Calu3 (cell line): Measurements from ENCODE around the gene PSME3IP1. TPM values are rescaled to one million over a fixed set of nuclear protein-coding genes. Genes with fewer than 3 reads are reported as not detected.

ENCODE experiments used
- BruUV-seq: library from RNA; stranded (reverse); fragments of 400-500 nt; replicated peaks from 2 replicates; lab custom pipeline; 2021; lab: Mats Ljungman, UMichigan
- CTCF ChIA-PET: fragments of 300-600 bp; sonication (Branson Sonifier 250); formaldehyde crosslinking; loops from one replicate; lab custom pipeline; 2022; ENCODE audit warnings: antibody characterized with exemption; lab: Charles Lee
- DNase-seq: peaks from one replicate; pipeline ENCODE4 v3.0.0; 2022
- H3K27ac Mint-ChIP-seq: one replicate; pipeline ENCODE4 v1.8.0; 2022; ENCODE audit warnings: mixed read lengths; ENCODE audit not compliant: unreplicated experiment
- H3K27me3 Mint-ChIP-seq: one replicate; pipeline ENCODE4 v1.8.0; 2022; ENCODE audit warnings: mixed read lengths; ENCODE audit not compliant: unreplicated experiment
- H3K36me3 Mint-ChIP-seq: one replicate; pipeline ENCODE4 v1.8.0; 2022; ENCODE audit warnings: mild to moderate bottlenecking, moderate library complexity, mixed read lengths; ENCODE audit not compliant: insufficient read depth, unreplicated experiment
- H3K4me1 Mint-ChIP-seq: one replicate; pipeline ENCODE4 v1.8.0; 2022; ENCODE audit warnings: mild to moderate bottlenecking, low read depth, mixed read lengths; ENCODE audit not compliant: unreplicated experiment
- H3K4me3 Mint-ChIP-seq: one replicate; pipeline ENCODE4 v1.8.0; 2022; ENCODE audit warnings: mild to moderate bottlenecking, low read depth, moderate library complexity, mixed read lengths; ENCODE audit not compliant: unreplicated experiment
- H3K9me3 Mint-ChIP-seq: one replicate; pipeline ENCODE4 v1.8.0; 2022; ENCODE audit warnings: low read depth, mixed read lengths; ENCODE audit not compliant: unreplicated experiment
- CTCF ChIP-seq: fragments of 200-600 bp; IDR thresholded peaks from one replicate; pipeline ENCODE4 v1.8.0; 2022; ENCODE audit warnings: antibody characterized with exemption; ENCODE audit not compliant: unreplicated experiment
- intact Hi-C: fragments of 100-400 bp; cut with micrococcal nuclease; formaldehyde crosslinking; loops from one replicate; pipeline ENCODE4 v1.10.0; 2022; ENCODE audit not compliant: unreplicated experiment
- total RNA-seq: library from RNA; stranded (reverse); gene quantifications from 2 replicates; pipeline ENCODE4 v1.2.3, GENCODE V29; 2022

The PSME3IP1 gene
- total RNA-seq, 1 experiment from 2014 or later = 171 TPM

GRCh38 chr16:57179215-57179828, 6.5 kb downstream of the PSME3IP1 start:
- H3K36me3 Mint-ChIP-seq = peaks cover 4% of the 10 kb centered on the region
- intact Hi-C loops = no loop called here
- H3K4me1 Mint-ChIP-seq = peaks cover 8% of the 10 kb centered on the region
- H3K27me3 Mint-ChIP-seq = no peaks in the 10 kb centered on the region
- no peaks in the 10 kb centered on the region for H3K9me3 Mint-ChIP-seq
- no peak for DNase-seq
- no peak overlapping the region for H3K4me3 Mint-ChIP-seq
- no TSS peak for BruUV-seq
- no peak overlapping the region for H3K27ac Mint-ChIP-seq
- CTCF ChIA-PET = no interaction called here
- no peak for TF ChIP-seq CTCF

- Mint-ChIP-seq H3K27me3 (no peaks in the 10 kb centered on the region), H3K27ac (no peak overlapping the region), H3K36me3 (peaks cover 5% of the 10 kb centered on the region), H3K4me3 (no peak overlapping the region), H3K4me1 (peaks cover 3% of the 10 kb centered on the region), H3K9me3 (no peaks in the 10 kb centered on the region)
- CTCF ChIA-PET = no interaction called here
- BruUV-seq = no TSS peak
- no peak for DNase-seq
- intact Hi-C loops = no loop called here
- no peak for TF ChIP-seq CTCF
Observed at GRCh38 chr16:57178793-57179212, 7.0 kb downstream of the PSME3IP1 start.

- Mint-ChIP-seq H3K9me3 (no peaks in the 10 kb centered on the region), H3K4me3 (no peak overlapping the region), H3K27ac (no peak overlapping the region), H3K4me1 (no peaks in the 10 kb centered on the region), H3K36me3 (peaks cover 11% of the 10 kb centered on the region), H3K27me3 (no peaks in the 10 kb centered on the region)
- intact Hi-C loops = no loop called here
- no peak for TF ChIP-seq CTCF
- CTCF ChIA-PET = no interaction called here
- BruUV-seq = no TSS peak
- DNase-seq = no peak
Observed at GRCh38 chr16:57178196-57178595, 7.6 kb downstream of the PSME3IP1 start.

GRCh38 chr16:57175896-57176295, 9.9 kb downstream of the PSME3IP1 start:
- Mint-ChIP-seq H3K4me1 (no peaks in the 10 kb centered on the region), H3K9me3 (no peaks in the 10 kb centered on the region), H3K27ac (no peak overlapping the region), H3K27me3 (no peaks in the 10 kb centered on the region), H3K4me3 (no peak overlapping the region), H3K36me3 (peaks cover 23% of the 10 kb centered on the region)
- no TSS peak for BruUV-seq
- no peak for TF ChIP-seq CTCF
- intact Hi-C loops = no loop called here
- no peak for DNase-seq
- CTCF ChIA-PET = no interaction called here
